ACC112 (cell line): ENCODE results near the gene S100PBP.
A peak's percentile ranks its signal among the peaks of the same experiment; 100 is the strongest.

Experiments
- H2AFZ ChIP-seq: fragments of 200-600 bp; sonication (generic); one replicate; pipeline ENCODE4 v1.6.0; 2017; ENCODE audit warnings: antibody characterized with exemption, low read length; ENCODE audit not compliant: unreplicated experiment
- H3K27ac ChIP-seq: fragments of 200-600 bp; sonication (generic); 2 replicates; pipeline ENCODE4 v1.5.1; 2014; ENCODE audit warnings: low read depth, mild to moderate bottlenecking, antibody characterized with exemption, low read length, moderate library complexity
- H3K27me3 ChIP-seq: fragments of 200-600 bp; sonication (generic); 2 replicates; pipeline ENCODE4 v1.6.1; 2014; ENCODE audit warnings: mild to moderate bottlenecking, antibody characterized with exemption, low read length, moderate library complexity, mixed read lengths; ENCODE audit not compliant: insufficient read depth
- H3K36me3 ChIP-seq: fragments of 200-600 bp; sonication (generic); 2 replicates; pipeline ENCODE4 v1.6.1; 2016; ENCODE audit warnings: mild to moderate bottlenecking, antibody characterized with exemption, low read length, moderate library complexity, mixed read lengths; ENCODE audit not compliant: insufficient read depth
- H3K4me1 ChIP-seq: fragments of 200-600 bp; sonication (generic); one replicate; pipeline ENCODE4 v1.6.1; 2016; ENCODE audit warnings: low read length, mixed read lengths; ENCODE audit not compliant: insufficient read depth, unreplicated experiment, control insufficient read depth
- H3K4me3 ChIP-seq: fragments of 200-600 bp; sonication (generic); 2 replicates; pipeline ENCODE4 v1.5.1; 2014; ENCODE audit warnings: mild to moderate bottlenecking, low read depth, low read length
- H3K79me2 ChIP-seq: fragments of 200-600 bp; sonication (generic); one replicate; pipeline ENCODE4 v1.6.0; 2016; ENCODE audit warnings: low read length; ENCODE audit not compliant: control insufficient read depth, unreplicated experiment, insufficient read depth

The S100PBP gene

GRCh38 chr1:32863218-32863880 lies 45.9 kb downstream of the S100PBP start:
- Histone ChIP-seq H3K27ac (no peak overlapping the region), H3K4me3 (no peak overlapping the region), H3K79me2 (no peaks in the 10 kb centered on the region), H3K4me1 (peaks cover 10% of the 10 kb centered on the region), H2AFZ (no peak overlapping the region), H3K27me3 (no peaks in the 10 kb centered on the region), H3K36me3 (0 out of 2 replicates have a peak, but pooled peaks cover 3% of the 10 kb centered on the region)

GRCh38 chr1:32863881-32864245 lies 46.4 kb downstream of the S100PBP start:
- no peak overlapping the region for H3K27ac ChIP-seq
- 0 out of 2 replicates have a peak, but pooled peaks cover 3% of the 10 kb centered on the region for H3K36me3 ChIP-seq
- H3K4me1 ChIP-seq, result peaks cover 10% of the 10 kb centered on the region
- H3K4me3 ChIP-seq, result no peak overlapping the region
- no peaks in the 10 kb centered on the region for H3K27me3 ChIP-seq
- H3K79me2 ChIP-seq, result no peaks in the 10 kb centered on the region
- no peak overlapping the region for H2AFZ ChIP-seq

- H3K4me3 ChIP-seq, result no peak overlapping the region
- H3K27ac ChIP-seq, result no peak overlapping the region
- 0 out of 2 replicates have a peak, but pooled peaks cover 2% of the 10 kb centered on the region for H3K36me3 ChIP-seq
- peaks cover 10% of the 10 kb centered on the region for H3K4me1 ChIP-seq
- H2AFZ ChIP-seq, result no peak overlapping the region
- H3K79me2 ChIP-seq, result no peaks in the 10 kb centered on the region
- H3K27me3 ChIP-seq, result no peaks in the 10 kb centered on the region
Measured at GRCh38 chr1:32864375-32865019, 47.0 kb downstream of the S100PBP start.

GRCh38 chr1:32865639-32866405 lies 48.4 kb downstream of the S100PBP start:
- Histone ChIP-seq H3K4me3 (no peak overlapping the region), H3K79me2 (no peaks in the 10 kb centered on the region), H3K4me1 (peaks cover 10% of the 10 kb centered on the region), H3K36me3 (no peaks in the 10 kb centered on the region), H3K27ac (no peak overlapping the region), H3K27me3 (peaks cover 8% of the 10 kb centered on the region), H2AFZ (no peak overlapping the region)

DNA sequence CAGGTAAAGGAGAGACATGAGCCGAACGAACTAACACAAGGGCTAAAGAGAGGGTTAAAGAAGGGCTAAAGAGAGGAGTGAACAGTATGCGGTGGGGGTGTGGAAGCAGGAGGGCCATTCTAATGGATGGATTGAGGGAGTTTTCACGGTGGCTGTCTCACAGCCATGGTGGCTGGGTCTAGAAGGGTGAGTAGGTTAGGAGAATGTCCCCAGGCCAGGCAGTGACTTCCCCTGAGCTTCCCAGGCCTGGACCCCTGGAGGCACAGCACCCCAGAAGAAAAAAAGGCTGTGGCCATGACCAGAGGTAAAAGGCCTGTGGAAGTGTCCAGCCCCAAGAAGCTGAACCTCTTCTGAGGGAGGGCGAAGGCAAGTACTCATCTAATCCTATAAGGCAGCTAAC lies 49.7 kb downstream of the S100PBP start:
- H3K79me2 ChIP-seq, result no peaks in the 10 kb centered on the region
- no peak overlapping the region for H3K4me3 ChIP-seq
- H3K27me3 ChIP-seq, result peaks cover 21% of the 10 kb centered on the region
- H3K4me1 ChIP-seq, result no peaks in the 10 kb centered on the region
- H3K36me3 ChIP-seq, result no peaks in the 10 kb centered on the region
- H3K27ac ChIP-seq, result no peak overlapping the region
- H2AFZ ChIP-seq, result no peak overlapping the region

- Histone ChIP-seq H3K27ac (no peak overlapping the region), H3K4me1 (no peaks in the 10 kb centered on the region), H3K4me3 (no peak overlapping the region), H3K79me2 (no peaks in the 10 kb centered on the region), H3K36me3 (no peaks in the 10 kb centered on the region), H3K27me3 (peaks cover 22% of the 10 kb centered on the region), H2AFZ (no peak overlapping the region)
Measured at GRCh38 chr1:32867671-32868070, 50.2 kb downstream of the S100PBP start.

GRCh38 chr1:32868085-32868484 lies 50.6 kb downstream of the S100PBP start:
- Histone ChIP-seq H3K4me3 (no peak overlapping the region), H2AFZ (no peak overlapping the region), H3K27ac (no peak overlapping the region), H3K4me1 (no peaks in the 10 kb centered on the region), H3K27me3 (peaks cover 22% of the 10 kb centered on the region), H3K79me2 (no peaks in the 10 kb centered on the region), H3K36me3 (no peaks in the 10 kb centered on the region)

- no peak overlapping the region for H2AFZ ChIP-seq
- H3K36me3 ChIP-seq, result no peaks in the 10 kb centered on the region
- H3K4me3 ChIP-seq, result no peak overlapping the region
- H3K79me2 ChIP-seq, result no peaks in the 10 kb centered on the region
- H3K4me1 ChIP-seq, result no peaks in the 10 kb centered on the region
- peaks cover 22% of the 10 kb centered on the region for H3K27me3 ChIP-seq
- H3K27ac ChIP-seq, result no peak overlapping the region
Measured at GRCh38 chr1:32868806-32869455, 51.5 kb downstream of the S100PBP start.

GRCh38 chr1:32869923-32870614 lies 52.6 kb downstream of the S100PBP start:
- Histone ChIP-seq H3K27ac (no peak overlapping the region), H3K4me1 (no peaks in the 10 kb centered on the region), H2AFZ (no peak overlapping the region), H3K79me2 (no peaks in the 10 kb centered on the region), H3K4me3 (peak overlapping the region; percentile 32; the same call in 1 of the 2 replicates), H3K36me3 (no peaks in the 10 kb centered on the region), H3K27me3 (peaks cover 22% of the 10 kb centered on the region)
